Measurements from ENCODE around the gene DNAJA3.

Gene DNAJA3

DNA sequence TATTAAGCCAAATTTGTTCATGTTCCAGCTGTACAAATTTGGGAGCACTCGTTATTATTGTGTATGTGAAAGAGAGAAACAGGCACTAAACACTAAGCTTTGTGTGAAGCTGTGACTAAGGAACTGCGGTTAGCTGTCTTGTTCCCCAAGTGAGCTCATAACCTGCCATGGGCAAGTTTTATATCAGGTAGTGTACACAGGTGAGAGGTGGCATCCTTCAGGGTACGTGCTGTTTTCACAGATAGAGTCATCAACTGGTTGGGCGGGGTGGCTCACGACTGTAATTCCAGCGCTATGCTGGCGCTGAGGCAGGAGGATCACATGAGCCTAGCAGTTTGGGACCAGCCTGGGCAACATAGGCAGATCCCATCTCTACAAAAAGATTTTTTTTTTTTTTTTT, 2.8 kb downstream of the DNAJA3 start:
- Histone ChIP-seq H3K4me2 (ENCODE audit: low read depth, low read length) (no peak overlapping the region), H3F3A (ENCODE audit: insufficient read depth, low read length) (peaks cover 7% of the 10 kb centered on the region; the same call in 1 of the 2 replicates), H3K4me3 (ENCODE audit: low read length) (no peak overlapping the region), H3K9me3 (replicated peaks; ENCODE audit: insufficient read depth, low read length) (no peaks in the 10 kb centered on the region), H3K27ac (ENCODE audit: low read length) (no peak overlapping the region), H3K27me3 (replicated peaks; ENCODE audit: insufficient read depth, low read length) (no peaks in the 10 kb centered on the region), H3K9me2 (replicated peaks; ENCODE audit: insufficient read depth, low read length) (no peaks in the 10 kb centered on the region), H3K79me2 (ENCODE audit: low read length) (peaks cover 61% of the 10 kb centered on the region), H3K4me1 (ENCODE audit: low read length) (peaks cover 12% of the 10 kb centered on the region), H3K9ac (ENCODE audit: low read length) (no peak overlapping the region), H2AFZ (ENCODE audit: low read length) (no peak overlapping the region), H3K36me3 (replicated peaks; ENCODE audit: insufficient read depth, low read length) (peaks cover 3% of the 10 kb centered on the region; the same call in 1 of the 2 replicates), H4K20me1 (ENCODE audit: insufficient read depth, low read length) (no peaks in the 10 kb centered on the region)
- DNase-seq, result no peak
- TF ChIP-seq EZH2 (optimal IDR thresholded peaks at IDR 0.05; ENCODE audit: low read depth, low read length) (no peak), EZH2phosphoT487 (IDR thresholded peaks at IDR 0.05; ENCODE audit: low read length) (no peak)
- TF ChIP-seq, protein P1, sequence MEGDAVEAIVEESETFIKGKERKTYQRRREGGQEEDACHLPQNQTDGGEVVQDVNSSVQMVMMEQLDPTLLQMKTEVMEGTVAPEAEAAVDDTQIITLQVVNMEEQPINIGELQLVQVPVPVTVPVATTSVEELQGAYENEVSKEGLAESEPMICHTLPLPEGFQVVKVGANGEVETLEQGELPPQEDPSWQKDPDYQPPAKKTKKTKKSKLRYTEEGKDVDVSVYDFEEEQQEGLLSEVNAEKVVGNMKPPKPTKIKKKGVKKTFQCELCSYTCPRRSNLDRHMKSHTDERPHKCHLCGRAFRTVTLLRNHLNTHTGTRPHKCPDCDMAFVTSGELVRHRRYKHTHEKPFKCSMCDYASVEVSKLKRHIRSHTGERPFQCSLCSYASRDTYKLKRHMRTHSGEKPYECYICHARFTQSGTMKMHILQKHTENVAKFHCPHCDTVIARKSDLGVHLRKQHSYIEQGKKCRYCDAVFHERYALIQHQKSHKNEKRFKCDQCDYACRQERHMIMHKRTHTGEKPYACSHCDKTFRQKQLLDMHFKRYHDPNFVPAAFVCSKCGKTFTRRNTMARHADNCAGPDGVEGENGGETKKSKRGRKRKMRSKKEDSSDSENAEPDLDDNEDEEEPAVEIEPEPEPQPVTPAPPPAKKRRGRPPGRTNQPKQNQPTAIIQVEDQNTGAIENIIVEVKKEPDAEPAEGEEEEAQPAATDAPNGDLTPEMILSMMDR (IDR thresholded peaks at IDR 0.05; ENCODE audit: low read length), result no peak

DNA sequence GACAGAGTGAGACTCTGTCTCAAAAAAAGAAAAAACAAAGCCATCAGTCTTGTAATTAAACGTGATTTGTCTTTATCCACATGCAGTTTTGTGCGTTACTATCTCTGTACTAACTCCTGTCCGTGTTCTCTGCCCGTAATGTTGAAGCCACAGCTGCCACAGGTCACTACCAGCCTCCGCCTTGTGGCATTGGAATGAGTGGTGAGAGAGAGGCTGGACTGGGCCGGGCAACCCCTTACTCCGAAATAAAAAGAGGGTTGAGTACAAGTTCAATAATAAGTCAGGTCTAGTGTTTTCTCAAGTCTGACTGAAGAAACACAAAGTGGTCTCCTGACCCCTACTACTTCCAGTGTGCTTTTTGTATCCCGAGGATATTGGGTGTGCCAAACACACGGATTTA, 5.4 kb downstream of the DNAJA3 start:
- no peak overlapping the region for H3K4me3 ChIP-seq (ENCODE audit: low read length)
- H2AFZ ChIP-seq (ENCODE audit: low read length), result no peak overlapping the region
- H3K9me2 ChIP-seq (replicated peaks; ENCODE audit: insufficient read depth, low read length), result no peaks in the 10 kb centered on the region
- peaks cover 66% of the 10 kb centered on the region for H3K79me2 ChIP-seq (ENCODE audit: low read length)
- no peaks in the 10 kb centered on the region for H3K9me3 ChIP-seq (replicated peaks; ENCODE audit: insufficient read depth, low read length)
- H3K27ac ChIP-seq (ENCODE audit: low read length), result no peak overlapping the region
- no peaks in the 10 kb centered on the region for H4K20me1 ChIP-seq (ENCODE audit: insufficient read depth, low read length)
- H3K9ac ChIP-seq (ENCODE audit: low read length), result no peak overlapping the region
- H3K4me1 ChIP-seq (ENCODE audit: low read length), result peaks cover 9% of the 10 kb centered on the region; the same call in 1 of the 2 replicates
- no peaks in the 10 kb centered on the region for H3K27me3 ChIP-seq (replicated peaks; ENCODE audit: insufficient read depth, low read length)
- no peak for DNase-seq
- H3K36me3 ChIP-seq (replicated peaks; ENCODE audit: insufficient read depth, low read length), result peaks cover 3% of the 10 kb centered on the region; the same call in 1 of the 2 replicates
- H3F3A ChIP-seq (ENCODE audit: insufficient read depth, low read length), result peaks cover 5% of the 10 kb centered on the region; the same call in 1 of the 2 replicates
- H3K4me2 ChIP-seq (ENCODE audit: low read depth, low read length), result no peak overlapping the region
- TF ChIP-seq, protein P1 (IDR thresholded peaks at IDR 0.05; ENCODE audit: low read length), result no peak
- no peak for TF ChIP-seq EZH2 (optimal IDR thresholded peaks at IDR 0.05; ENCODE audit: low read depth, low read length)
- no peak for TF ChIP-seq EZH2phosphoT487 (IDR thresholded peaks at IDR 0.05; ENCODE audit: low read length)

DNA sequence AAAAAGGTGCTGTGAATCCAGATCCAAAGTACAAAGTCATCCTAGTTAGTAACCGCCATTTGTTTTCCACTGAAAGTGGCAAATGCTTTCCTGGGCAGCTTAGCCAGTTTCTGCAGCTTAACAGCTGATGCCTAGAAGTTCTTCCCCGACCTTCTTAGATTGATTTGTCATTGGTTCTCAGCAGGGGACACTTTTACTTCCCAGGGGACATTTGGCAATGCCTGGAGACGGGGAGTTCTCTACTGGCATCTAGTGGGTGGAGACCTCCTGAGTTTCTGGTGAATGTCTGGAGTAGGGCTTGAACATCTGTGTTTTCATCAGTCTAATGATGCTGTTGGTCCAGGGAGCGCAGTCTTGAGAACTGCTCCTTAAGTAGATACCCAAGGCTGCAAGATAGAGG, 7.6 kb downstream of the DNAJA3 start:
- no peak overlapping the region for H2AFZ ChIP-seq (ENCODE audit: low read length)
- TF ChIP-seq EZH2 (optimal IDR thresholded peaks at IDR 0.05; ENCODE audit: low read depth, low read length) (no peak), EZH2phosphoT487 (IDR thresholded peaks at IDR 0.05; ENCODE audit: low read length) (no peak)
- TF ChIP-seq, protein P1 (IDR thresholded peaks at IDR 0.05; ENCODE audit: low read length), result no peak
- H4K20me1 ChIP-seq (ENCODE audit: insufficient read depth, low read length), result no peaks in the 10 kb centered on the region
- peaks cover 3% of the 10 kb centered on the region; the same call in 1 of the 2 replicates for H3K36me3 ChIP-seq (replicated peaks; ENCODE audit: insufficient read depth, low read length)
- no peaks in the 10 kb centered on the region for H3K9me3 ChIP-seq (replicated peaks; ENCODE audit: insufficient read depth, low read length)
- H3K79me2 ChIP-seq (ENCODE audit: low read length), result peaks cover 57% of the 10 kb centered on the region
- DNase-seq, result no peak
- H3K27ac ChIP-seq (ENCODE audit: low read length), result no peak overlapping the region
- no peaks in the 10 kb centered on the region for H3K9me2 ChIP-seq (replicated peaks; ENCODE audit: insufficient read depth, low read length)
- no peaks in the 10 kb centered on the region for H3K4me1 ChIP-seq (ENCODE audit: low read length)
- H3K4me3 ChIP-seq (ENCODE audit: low read length), result no peak overlapping the region
- no peak overlapping the region for H3K9ac ChIP-seq (ENCODE audit: low read length)
- no peaks in the 10 kb centered on the region for H3F3A ChIP-seq (ENCODE audit: insufficient read depth, low read length)
- no peak overlapping the region for H3K4me2 ChIP-seq (ENCODE audit: low read depth, low read length)
- no peaks in the 10 kb centered on the region for H3K27me3 ChIP-seq (replicated peaks; ENCODE audit: insufficient read depth, low read length)

Data from MM.1S (cell line).